Measurements from ENCODE around the gene KLHL25.

KLHL25 gene

DNA sequence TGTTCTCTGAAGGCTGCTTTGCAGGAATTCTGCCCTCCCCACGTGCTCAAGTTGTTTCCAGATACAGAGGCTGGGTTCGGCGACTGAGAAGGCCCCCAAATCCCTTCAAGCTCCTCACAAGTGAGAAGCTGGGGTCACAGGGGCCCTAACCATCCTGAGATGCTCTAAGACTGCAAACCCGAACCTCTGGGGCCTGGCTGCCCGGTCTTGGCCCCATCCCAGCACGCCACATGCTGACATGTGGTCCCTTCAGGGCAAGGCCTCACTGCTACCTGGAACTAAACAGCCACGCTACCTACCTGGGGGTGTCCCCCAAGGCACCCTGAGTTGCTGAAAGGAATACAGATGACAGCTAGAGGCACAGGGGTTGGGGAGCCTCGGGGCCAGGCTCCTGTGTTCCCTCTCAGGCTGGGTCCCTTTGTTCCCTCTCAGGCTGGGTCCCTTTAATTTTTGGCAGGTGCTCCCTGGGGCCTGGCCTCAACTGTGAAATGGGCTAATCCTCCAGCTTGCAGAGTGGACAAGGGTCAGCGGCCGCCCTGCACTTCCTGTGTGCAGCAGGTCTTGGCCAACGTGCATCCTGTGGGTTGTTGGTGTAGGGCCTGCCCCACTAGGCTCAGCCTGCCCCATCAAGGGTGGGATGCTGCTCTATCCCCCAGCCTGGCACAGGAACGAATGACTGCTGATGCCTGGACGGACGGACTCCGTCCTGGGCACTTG, 32.5 kb downstream of the KLHL25 start:
- H3K9me2 ChIP-seq (replicated peaks; ENCODE audit: control insufficient read depth, low read length), result no peaks in the 10 kb centered on the region
- H3K79me2 ChIP-seq (ENCODE audit: control insufficient read depth, low read length), result no peaks in the 10 kb centered on the region
- H3K9me3 ChIP-seq (ENCODE audit: control insufficient read depth, insufficient read depth, low read length), result no peaks in the 10 kb centered on the region
- no peaks in the 10 kb centered on the region for H3K27me3 ChIP-seq (ENCODE audit: control insufficient read depth, low read length)
- no peaks in the 10 kb centered on the region for H3F3A ChIP-seq (ENCODE audit: control insufficient read depth, insufficient read depth)
- H3K27ac ChIP-seq (ENCODE audit: low read depth, low read length), result no peak overlapping the region
- no peak for TF ChIP-seq EZH2phosphoT487 (IDR thresholded peaks at IDR 0.05; ENCODE audit: borderline replicate concordance, low read length)
- TF ChIP-seq, protein P1, sequence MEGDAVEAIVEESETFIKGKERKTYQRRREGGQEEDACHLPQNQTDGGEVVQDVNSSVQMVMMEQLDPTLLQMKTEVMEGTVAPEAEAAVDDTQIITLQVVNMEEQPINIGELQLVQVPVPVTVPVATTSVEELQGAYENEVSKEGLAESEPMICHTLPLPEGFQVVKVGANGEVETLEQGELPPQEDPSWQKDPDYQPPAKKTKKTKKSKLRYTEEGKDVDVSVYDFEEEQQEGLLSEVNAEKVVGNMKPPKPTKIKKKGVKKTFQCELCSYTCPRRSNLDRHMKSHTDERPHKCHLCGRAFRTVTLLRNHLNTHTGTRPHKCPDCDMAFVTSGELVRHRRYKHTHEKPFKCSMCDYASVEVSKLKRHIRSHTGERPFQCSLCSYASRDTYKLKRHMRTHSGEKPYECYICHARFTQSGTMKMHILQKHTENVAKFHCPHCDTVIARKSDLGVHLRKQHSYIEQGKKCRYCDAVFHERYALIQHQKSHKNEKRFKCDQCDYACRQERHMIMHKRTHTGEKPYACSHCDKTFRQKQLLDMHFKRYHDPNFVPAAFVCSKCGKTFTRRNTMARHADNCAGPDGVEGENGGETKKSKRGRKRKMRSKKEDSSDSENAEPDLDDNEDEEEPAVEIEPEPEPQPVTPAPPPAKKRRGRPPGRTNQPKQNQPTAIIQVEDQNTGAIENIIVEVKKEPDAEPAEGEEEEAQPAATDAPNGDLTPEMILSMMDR (IDR thresholded peaks at IDR 0.05; ENCODE audit: low read depth, low read length, poor library complexity, severe bottlenecking), result no peak
- no peaks in the 10 kb centered on the region for H3K36me3 ChIP-seq (ENCODE audit: control insufficient read depth, low read length)
- no peaks in the 10 kb centered on the region for H3K4me1 ChIP-seq (ENCODE audit: control insufficient read depth, low read length)
- H4K20me1 ChIP-seq (ENCODE audit: control insufficient read depth, insufficient read depth, low read depth, low read length), result 0 out of 2 replicates have a peak, but pooled peaks cover 2% of the 10 kb centered on the region
- H3K4me3 ChIP-seq (ENCODE audit: low read length), result no peak overlapping the region
- no peak overlapping the region for H3K4me2 ChIP-seq (ENCODE audit: low read length)

DNA sequence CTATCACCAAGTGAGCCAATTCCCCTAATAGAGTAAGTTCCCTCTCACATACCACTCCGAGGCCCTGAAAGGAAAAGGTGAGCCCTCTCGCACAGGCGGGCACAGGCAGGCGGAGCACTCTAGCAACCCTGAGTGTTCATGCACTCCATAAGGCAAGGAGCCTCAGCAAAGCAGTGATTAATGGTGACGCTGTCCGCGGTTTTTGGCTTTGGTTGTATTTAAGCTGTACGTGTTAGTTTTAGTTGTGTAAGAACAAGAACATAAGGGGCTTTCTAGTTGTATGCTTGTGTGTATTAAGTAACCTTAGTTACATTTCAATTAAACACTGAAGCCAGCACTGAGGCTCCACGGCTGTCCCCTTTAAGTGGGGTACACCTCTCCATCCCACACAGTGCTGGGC, 33.1 kb downstream of the KLHL25 start:
- Histone ChIP-seq H3K4me2 (ENCODE audit: low read length) (no peak overlapping the region), H3K27ac (ENCODE audit: low read depth, low read length) (no peak overlapping the region), H4K20me1 (ENCODE audit: control insufficient read depth, insufficient read depth, low read depth, low read length) (0 out of 2 replicates have a peak, but pooled peaks cover 2% of the 10 kb centered on the region), H3K4me3 (ENCODE audit: low read length) (no peak overlapping the region), H3K9me3 (ENCODE audit: control insufficient read depth, insufficient read depth, low read length) (no peaks in the 10 kb centered on the region), H3K36me3 (ENCODE audit: control insufficient read depth, low read length) (no peaks in the 10 kb centered on the region), H3F3A (ENCODE audit: control insufficient read depth, insufficient read depth) (no peaks in the 10 kb centered on the region), H3K79me2 (ENCODE audit: control insufficient read depth, low read length) (no peaks in the 10 kb centered on the region), H3K27me3 (ENCODE audit: control insufficient read depth, low read length) (no peaks in the 10 kb centered on the region), H3K4me1 (ENCODE audit: control insufficient read depth, low read length) (no peaks in the 10 kb centered on the region), H3K9me2 (replicated peaks; ENCODE audit: control insufficient read depth, low read length) (no peaks in the 10 kb centered on the region)
- TF ChIP-seq, protein P1 (IDR thresholded peaks at IDR 0.05; ENCODE audit: low read depth, low read length, poor library complexity, severe bottlenecking), result no peak
- no peak for TF ChIP-seq EZH2phosphoT487 (IDR thresholded peaks at IDR 0.05; ENCODE audit: borderline replicate concordance, low read length)

DNA sequence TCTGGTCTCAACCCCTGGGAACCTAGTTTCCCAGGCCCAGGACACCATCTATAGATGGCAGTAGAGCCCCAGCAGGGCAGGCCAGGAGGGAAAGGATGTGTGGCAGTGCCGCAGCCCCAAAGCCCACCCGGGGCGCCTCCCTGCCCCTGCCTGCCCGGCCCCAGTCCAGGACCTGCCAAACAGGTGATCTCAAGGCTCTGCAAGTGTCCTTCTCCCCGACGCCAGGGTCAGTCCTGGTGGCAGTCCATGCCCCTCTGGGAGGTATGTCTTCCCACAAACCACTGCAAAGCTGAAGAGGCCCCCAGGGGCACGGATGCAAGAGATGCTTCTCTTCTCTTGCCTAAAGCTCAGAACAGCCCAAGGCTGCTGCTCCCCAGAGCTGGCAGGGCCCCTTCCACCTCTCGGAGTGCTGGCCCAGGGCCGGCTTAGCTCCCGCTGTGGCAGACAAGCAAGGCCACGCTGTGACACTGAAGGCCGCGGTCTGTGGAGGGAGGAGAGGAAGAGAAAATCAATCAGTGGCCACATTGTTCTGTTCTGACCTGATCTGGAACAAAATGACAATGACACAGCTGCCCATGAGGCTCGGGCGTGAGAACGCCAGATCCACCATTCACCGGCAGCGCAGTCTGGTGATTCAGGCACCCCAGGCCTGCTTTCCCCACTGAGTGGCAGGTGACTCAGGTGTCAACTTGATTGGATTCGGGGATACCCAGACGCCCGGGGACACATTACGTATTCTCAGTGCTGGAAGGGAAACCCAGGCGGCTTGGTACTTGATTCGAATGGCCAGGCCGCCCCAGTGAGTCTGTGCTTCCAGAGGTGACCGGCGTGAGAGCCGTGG, 34.0 kb downstream of the KLHL25 start:
- Histone ChIP-seq H3F3A (ENCODE audit: control insufficient read depth, insufficient read depth) (no peaks in the 10 kb centered on the region), H3K79me2 (ENCODE audit: control insufficient read depth, low read length) (no peaks in the 10 kb centered on the region), H3K9me3 (ENCODE audit: control insufficient read depth, insufficient read depth, low read length) (no peaks in the 10 kb centered on the region), H4K20me1 (ENCODE audit: control insufficient read depth, insufficient read depth, low read depth, low read length) (0 out of 2 replicates have a peak, but pooled peaks cover 2% of the 10 kb centered on the region), H3K36me3 (ENCODE audit: control insufficient read depth, low read length) (no peaks in the 10 kb centered on the region), H3K27ac (ENCODE audit: low read depth, low read length) (no peak overlapping the region), H3K9me2 (replicated peaks; ENCODE audit: control insufficient read depth, low read length) (no peaks in the 10 kb centered on the region), H3K27me3 (ENCODE audit: control insufficient read depth, low read length) (no peaks in the 10 kb centered on the region), H3K4me2 (ENCODE audit: low read length) (no peak overlapping the region), H3K4me3 (ENCODE audit: low read length) (no peak overlapping the region), H3K4me1 (ENCODE audit: control insufficient read depth, low read length) (no peaks in the 10 kb centered on the region)
- TF ChIP-seq EZH2phosphoT487 (IDR thresholded peaks at IDR 0.05; ENCODE audit: borderline replicate concordance, low read length), result no peak
- TF ChIP-seq, protein P1 (IDR thresholded peaks at IDR 0.05; ENCODE audit: low read depth, low read length, poor library complexity, severe bottlenecking), result no peak

All from DOHH2 (cell line).